Measurements from ENCODE around the gene CASP2. TPM values are rescaled to one million over a fixed set of nuclear protein-coding genes. Genes with fewer than 3 reads are reported as not detected.

CASP2 gene
- total RNA-seq, 1 experiment from 2014 or later, result 65.3 TPM

DNA sequence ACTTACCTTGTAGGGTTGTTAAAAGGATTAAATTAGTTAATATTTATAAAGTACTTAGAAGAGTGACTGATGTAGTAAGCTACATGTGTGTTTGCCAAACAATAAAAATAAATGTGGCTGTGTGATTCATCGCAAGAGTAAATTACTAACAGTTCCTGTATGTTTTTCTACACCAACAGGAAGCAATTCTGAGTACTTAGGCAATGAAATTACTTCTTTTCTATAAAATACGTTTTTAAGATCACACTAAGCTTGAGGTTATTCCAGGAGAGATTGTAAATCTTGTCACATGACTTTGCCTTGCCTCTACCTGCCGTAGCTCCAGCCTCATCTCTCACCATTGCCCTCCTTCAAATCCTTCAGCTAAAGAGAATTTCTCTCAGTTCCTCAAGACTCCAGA lies 43.0 kb upstream of the CASP2 start:
- no peaks in the 10 kb centered on the region for H3K9me3 Mint-ChIP-seq
- TF ChIP-seq, protein P1, sequence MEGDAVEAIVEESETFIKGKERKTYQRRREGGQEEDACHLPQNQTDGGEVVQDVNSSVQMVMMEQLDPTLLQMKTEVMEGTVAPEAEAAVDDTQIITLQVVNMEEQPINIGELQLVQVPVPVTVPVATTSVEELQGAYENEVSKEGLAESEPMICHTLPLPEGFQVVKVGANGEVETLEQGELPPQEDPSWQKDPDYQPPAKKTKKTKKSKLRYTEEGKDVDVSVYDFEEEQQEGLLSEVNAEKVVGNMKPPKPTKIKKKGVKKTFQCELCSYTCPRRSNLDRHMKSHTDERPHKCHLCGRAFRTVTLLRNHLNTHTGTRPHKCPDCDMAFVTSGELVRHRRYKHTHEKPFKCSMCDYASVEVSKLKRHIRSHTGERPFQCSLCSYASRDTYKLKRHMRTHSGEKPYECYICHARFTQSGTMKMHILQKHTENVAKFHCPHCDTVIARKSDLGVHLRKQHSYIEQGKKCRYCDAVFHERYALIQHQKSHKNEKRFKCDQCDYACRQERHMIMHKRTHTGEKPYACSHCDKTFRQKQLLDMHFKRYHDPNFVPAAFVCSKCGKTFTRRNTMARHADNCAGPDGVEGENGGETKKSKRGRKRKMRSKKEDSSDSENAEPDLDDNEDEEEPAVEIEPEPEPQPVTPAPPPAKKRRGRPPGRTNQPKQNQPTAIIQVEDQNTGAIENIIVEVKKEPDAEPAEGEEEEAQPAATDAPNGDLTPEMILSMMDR (conservative IDR thresholded peaks at IDR 0.05), result no peak
- Histone ChIP-seq H3K9me3 (ENCODE audit: control insufficient read depth, low read depth, low read length) (no peaks in the 10 kb centered on the region), H4K20me1 (ENCODE audit: control insufficient read depth, insufficient read depth, insufficient read length) (no peaks in the 10 kb centered on the region), H3K23ac (ENCODE audit: insufficient read length, low read depth, low read length) (no peak overlapping the region), H2BK15ac (ENCODE audit: low read depth, low read length) (no peak overlapping the region), H3K23me2 (ENCODE audit: insufficient read length, low read depth, low read length, poor library complexity, severe bottlenecking) (no peaks in the 10 kb centered on the region), H2AFZ (ENCODE audit: low read length) (no peak overlapping the region), H3K9ac (ENCODE audit: extremely low read depth, insufficient read length, low read length) (no peak overlapping the region), H4K5ac (ENCODE audit: insufficient read length, low read depth, low read length) (no peak overlapping the region), H2AK5ac (ENCODE audit: insufficient read length, low read length) (no peak overlapping the region), H4K8ac (replicated peaks; ENCODE audit: insufficient read length, low read depth, low read length) (no peak overlapping the region), H3K4ac (ENCODE audit: low read depth, low read length) (no peak overlapping the region), H3K79me2 (ENCODE audit: insufficient read depth, low read length) (no peaks in the 10 kb centered on the region), H3K14ac (ENCODE audit: insufficient read depth, low read length) (no peak overlapping the region), H4K91ac (ENCODE audit: insufficient read length, low read depth, low read length) (no peak overlapping the region), H2BK20ac (ENCODE audit: low read depth, low read length, poor library complexity, severe bottlenecking) (no peak overlapping the region), H2BK5ac (ENCODE audit: insufficient read length, low read length) (no peak overlapping the region), H3K18ac (ENCODE audit: insufficient read length, low read depth, low read length) (no peak overlapping the region), H2BK120ac (ENCODE audit: low read depth, low read length, poor library complexity, severe bottlenecking) (no peak overlapping the region), H3K27ac (ENCODE audit: insufficient read length, low read depth, low read length) (no peak overlapping the region), H3K56ac (ENCODE audit: insufficient read length, low read depth, low read length) (no peak overlapping the region), H3K27me3 (ENCODE audit: insufficient read depth, low read length) (no peaks in the 10 kb centered on the region), H3T11ph (ENCODE audit: low read length) (no peak overlapping the region), H3K4me1 (ENCODE audit: insufficient read depth, low read length) (no peaks in the 10 kb centered on the region), H3K79me1 (ENCODE audit: insufficient read depth, low read depth, low read length, poor library complexity, severe bottlenecking) (no peaks in the 10 kb centered on the region), H3K4me2 (ENCODE audit: insufficient read depth, insufficient read length, low read length) (no peak overlapping the region), H2BK12ac (ENCODE audit: insufficient read length, low read depth, low read length) (no peak overlapping the region)
- H3K27ac Mint-ChIP-seq, result no peak overlapping the region
- no peaks in the 10 kb centered on the region for H3K36me3 Mint-ChIP-seq (ENCODE audit: insufficient read depth in 1 of 3, low read depth in 3 of 3)
- no peak for DNase-seq
- H3K4me3 Mint-ChIP-seq, result no peak overlapping the region
- H3K27me3 Mint-ChIP-seq (ENCODE audit: low read depth), result peaks cover 12% of the 10 kb centered on the region
- H3K4me1 Mint-ChIP-seq, result peaks cover 3 to 7% of the 10 kb centered on the region in 2 experiments; a peak in 3 of 4 replicates
- no CpG with 5 or more reads among the region's 3 CpGs for WGBS (ENCODE audit: extremely low coverage, insufficient read length, low lambda C conversion rate)
